Nephron (organoid): ENCODE results near the gene SPTA1.

Experiments
- H3K27ac Mint-ChIP-seq, 3 experiments: 2 replicates each; pipeline ENCODE4 v1.8.0; 2020; ENCODE audit warnings: mixed read lengths in 3 of 3, mild to moderate bottlenecking in 2 of 3, moderate library complexity in 1 of 3
- H3K27me3 Mint-ChIP-seq: 2 replicates; pipeline ENCODE4 v1.8.0; 2021; ENCODE audit warnings: low read depth, mild to moderate bottlenecking, moderate library complexity, mixed read lengths
- H3K36me3 Mint-ChIP-seq: 2 replicates; pipeline ENCODE4 v1.8.0; 2020; ENCODE audit warnings: low read depth, mixed read lengths
- H3K4me1 Mint-ChIP-seq: 2 replicates; pipeline ENCODE4 v1.8.0; 2020; ENCODE audit warnings: mixed read lengths
- H3K4me3 Mint-ChIP-seq, 3 experiments: 2 replicates each; pipeline ENCODE4 v1.8.0; 2020; ENCODE audit warnings: mild to moderate bottlenecking in 3 of 3, mixed read lengths in 3 of 3, moderate library complexity in 2 of 3
- H3K9me3 Mint-ChIP-seq: 2 replicates; pipeline ENCODE4 v1.8.0; 2020; ENCODE audit warnings: mixed read lengths
- CTCF ChIP-seq, 3 experiments: fragments of 200-600 bp; sonication (generic); IDR thresholded peaks; one replicate each; pipeline ENCODE4 v1.5.0; 2021; ENCODE audit warnings: antibody characterized with exemption in 3 of 3; ENCODE audit not compliant: unreplicated experiment in 3 of 3

The SPTA1 gene

GRCh38 chr1:158681606-158682005 lies 4.9 kb downstream of the SPTA1 start:
- no peak for TF ChIP-seq CTCF (IDR thresholded peaks at IDR 0.05; ENCODE audit: unreplicated experiment in 3 of 3)
- Mint-ChIP-seq H3K4me1 (no peaks in the 10 kb centered on the region), H3K27ac (no peak overlapping the region), H3K27me3 (no peaks in the 10 kb centered on the region), H3K36me3 (no peaks in the 10 kb centered on the region), H3K9me3 (no peaks in the 10 kb centered on the region), H3K4me3 (no peak overlapping the region)

- Mint-ChIP-seq H3K27ac (no peak overlapping the region), H3K27me3 (no peaks in the 10 kb centered on the region), H3K36me3 (no peaks in the 10 kb centered on the region), H3K4me3 (no peak overlapping the region), H3K9me3 (no peaks in the 10 kb centered on the region), H3K4me1 (no peaks in the 10 kb centered on the region)
- no peak for TF ChIP-seq CTCF (IDR thresholded peaks at IDR 0.05; ENCODE audit: unreplicated experiment in 3 of 3)
These were observed 7.2 kb downstream of the SPTA1 start for GRCh38 chr1:158679289-158679688.

- H3K36me3 Mint-ChIP-seq, result no peaks in the 10 kb centered on the region
- H3K9me3 Mint-ChIP-seq, result no peaks in the 10 kb centered on the region
- no peak overlapping the region for H3K27ac Mint-ChIP-seq
- no peaks in the 10 kb centered on the region for H3K4me1 Mint-ChIP-seq
- TF ChIP-seq CTCF (IDR thresholded peaks at IDR 0.05; ENCODE audit: unreplicated experiment in 3 of 3), result no peak
- H3K4me3 Mint-ChIP-seq, result no peak overlapping the region
- no peaks in the 10 kb centered on the region for H3K27me3 Mint-ChIP-seq
These were observed 10.8 kb downstream of the SPTA1 start for GRCh38 chr1:158675563-158676323.

GRCh38 chr1:158674302-158674701 lies 12.2 kb downstream of the SPTA1 start:
- Mint-ChIP-seq H3K4me1 (no peaks in the 10 kb centered on the region), H3K27ac (no peak overlapping the region), H3K36me3 (no peaks in the 10 kb centered on the region), H3K4me3 (no peak overlapping the region), H3K9me3 (no peaks in the 10 kb centered on the region), H3K27me3 (no peaks in the 10 kb centered on the region)
- TF ChIP-seq CTCF (IDR thresholded peaks at IDR 0.05; ENCODE audit: unreplicated experiment in 3 of 3), result no peak

- Mint-ChIP-seq H3K27me3 (no peaks in the 10 kb centered on the region), H3K9me3 (no peaks in the 10 kb centered on the region), H3K4me1 (no peaks in the 10 kb centered on the region), H3K36me3 (no peaks in the 10 kb centered on the region), H3K4me3 (no peak overlapping the region), H3K27ac (no peak overlapping the region)
- no peak for TF ChIP-seq CTCF (IDR thresholded peaks at IDR 0.05; ENCODE audit: unreplicated experiment in 3 of 3)
These were observed 20.5 kb downstream of the SPTA1 start for GRCh38 chr1:158666037-158666436.

- Mint-ChIP-seq H3K27ac (no peak overlapping the region), H3K4me3 (no peak overlapping the region), H3K4me1 (no peaks in the 10 kb centered on the region), H3K9me3 (no peaks in the 10 kb centered on the region), H3K36me3 (no peaks in the 10 kb centered on the region), H3K27me3 (no peaks in the 10 kb centered on the region)
- no peak for TF ChIP-seq CTCF (IDR thresholded peaks at IDR 0.05; ENCODE audit: unreplicated experiment in 3 of 3)
These were observed 31.9 kb downstream of the SPTA1 start for GRCh38 chr1:158654571-158654970.
